Measurements from ENCODE around the gene SCN10A. TPM values are rescaled to one million over a fixed set of nuclear protein-coding genes. Genes with fewer than 3 reads are reported as not detected.

SCN10A gene
- not detected for polyA plus RNA-seq (2013, experiment 1 of 2)
- polyA plus RNA-seq (2013, experiment 2 of 2): not detected

DNA sequence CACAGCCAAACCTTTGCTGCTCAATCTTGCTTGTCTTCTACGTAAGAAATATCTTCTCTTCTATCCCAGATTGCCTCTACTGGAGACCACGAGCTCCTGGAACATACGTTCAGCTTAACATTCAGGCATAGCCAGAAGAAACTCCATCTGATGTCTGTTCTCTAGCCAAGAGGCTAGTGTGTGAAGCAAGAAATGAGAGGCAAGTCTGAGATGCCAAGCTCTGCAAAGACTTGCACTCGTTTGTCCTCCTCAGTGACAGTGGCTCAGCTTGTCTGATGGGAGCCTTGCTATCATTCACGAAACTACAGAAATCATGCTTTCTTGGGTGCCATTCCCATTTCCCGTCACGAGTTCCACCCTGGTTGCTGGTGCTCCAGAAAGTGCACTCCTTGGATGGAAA is at the start of gene SCN10A:
TSS of gene SCN10A (minus strand) at position 192 of the 400 bp plus-strand sequence. CDS start 22,207 bp downstream, outside the sequence.
- Histone ChIP-seq H3K23ac (ENCODE audit: low read length in 2 of 2) (no peak within 1 kb of the TSS), H3K9me3 (ENCODE audit: control insufficient read depth, low read length) (no peaks in the 10 kb centered on the region), H3K27ac (ENCODE audit: low read length, poor library complexity, severe bottlenecking) (no peak within 1 kb of the TSS), H3K79me1 (replicated peaks; ENCODE audit: low read length, poor library complexity, severe bottlenecking) (no peaks in the 10 kb centered on the region), H2BK120ac (ENCODE audit: low read depth, low read length) (no peak within 1 kb of the TSS), H2BK15ac (ENCODE audit: low read depth, poor library complexity, severe bottlenecking) (no peak within 1 kb of the TSS), H3K4me1 (ENCODE audit: control insufficient read depth, insufficient read depth, low read depth, low read length) (no peaks in the 10 kb centered on the region), H3K14ac (ENCODE audit: low read length in 2 of 2) (peak within 1 kb of the TSS in 1 of 2 experiments; percentile 41), H3K4ac (ENCODE audit: low read depth in 1 of 2, low read length in 2 of 2) (no peak within 1 kb of the TSS), H3K27me3 (ENCODE audit: control insufficient read depth in 1 of 2, insufficient read depth in 1 of 2, low read length in 2 of 2) (peaks cover 18 to 23% of the 10 kb centered on the region in 2 experiments), H2BK5ac (ENCODE audit: low read depth, low read length, poor library complexity, severe bottlenecking) (no peak within 1 kb of the TSS), H3K18ac (ENCODE audit: low read depth in 1 of 2, low read length in 2 of 2) (no peak within 1 kb of the TSS), H2BK12ac (ENCODE audit: low read length in 2 of 2) (no peak within 1 kb of the TSS), H3K36me3 (ENCODE audit: control insufficient read depth in 1 of 2, insufficient read depth in 2 of 2, low read depth in 1 of 2, low read length in 2 of 2) (no peaks in the 10 kb centered on the region), H3K4me3 (ENCODE audit: insufficient read depth in 1 of 2, low read depth in 1 of 2, low read length in 2 of 2) (no peak within 1 kb of the TSS), H4K8ac (ENCODE audit: low read length) (no peak within 1 kb of the TSS), H2AK5ac (ENCODE audit: low read length, severe bottlenecking) (no peak within 1 kb of the TSS), H4K91ac (ENCODE audit: low read length) (no peak within 1 kb of the TSS), H3K4me2 (ENCODE audit: low read length, poor library complexity, severe bottlenecking) (no peak within 1 kb of the TSS), H3K9ac (ENCODE audit: low read length) (no peak within 1 kb of the TSS), H2AFZ (ENCODE audit: low read depth, low read length) (no peak within 1 kb of the TSS)
- no peak for DNase-seq
- 81% methylated on average over 7 of the region's 7 CpGs for WGBS

DNA sequence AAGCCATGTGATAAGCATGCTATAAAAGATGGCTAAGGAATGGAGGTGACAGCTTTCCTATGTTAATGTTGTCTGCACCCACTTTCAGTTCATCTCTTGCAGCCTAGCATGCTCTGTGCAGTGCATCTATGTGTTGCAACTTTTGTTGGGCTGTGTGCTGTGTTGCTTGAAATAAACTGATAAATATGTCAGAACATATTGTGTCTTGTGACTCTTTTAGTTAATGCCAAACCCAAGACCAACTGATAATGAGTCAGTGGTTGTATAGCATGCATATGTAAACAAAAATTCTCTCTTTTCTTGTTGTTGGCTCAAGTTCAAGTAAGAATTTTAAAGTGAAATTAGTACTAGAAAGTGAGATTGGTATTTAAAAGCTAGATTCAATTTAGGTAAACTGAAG is 37.0 kb upstream of the SCN10A start:
- no peaks in the 10 kb centered on the region for H3K79me1 ChIP-seq (replicated peaks; ENCODE audit: low read length, poor library complexity, severe bottlenecking)
- no peak overlapping the region for H3K4me2 ChIP-seq (ENCODE audit: low read length, poor library complexity, severe bottlenecking)
- H4K91ac ChIP-seq (ENCODE audit: low read length): no peak overlapping the region
- H2BK5ac ChIP-seq (ENCODE audit: low read depth, low read length, poor library complexity, severe bottlenecking): no peak overlapping the region
- no peak overlapping the region for H3K9ac ChIP-seq (ENCODE audit: low read length)
- no peak overlapping the region for H3K4ac ChIP-seq (ENCODE audit: low read depth in 1 of 2, low read length in 2 of 2)
- H3K23ac ChIP-seq (ENCODE audit: low read length in 2 of 2): no peak overlapping the region
- H3K4me1 ChIP-seq (ENCODE audit: control insufficient read depth, insufficient read depth, low read depth, low read length): no peaks in the 10 kb centered on the region
- H2BK15ac ChIP-seq (ENCODE audit: low read depth, poor library complexity, severe bottlenecking): no peak overlapping the region
- H3K27ac ChIP-seq (ENCODE audit: low read length, poor library complexity, severe bottlenecking): no peak overlapping the region
- H2BK120ac ChIP-seq (ENCODE audit: low read depth, low read length): no peak overlapping the region
- H2AK5ac ChIP-seq (ENCODE audit: low read length, severe bottlenecking): no peak overlapping the region
- H3K36me3 ChIP-seq (ENCODE audit: control insufficient read depth in 1 of 2, insufficient read depth in 2 of 2, low read depth in 1 of 2, low read length in 2 of 2): no peaks in the 10 kb centered on the region
- H4K8ac ChIP-seq (ENCODE audit: low read length): no peak overlapping the region
- no peak overlapping the region for H3K4me3 ChIP-seq (ENCODE audit: insufficient read depth in 1 of 2, low read depth in 1 of 2, low read length in 2 of 2)
- no peak overlapping the region for H2AFZ ChIP-seq (ENCODE audit: low read depth, low read length)
- peaks cover 6% of the 10 kb centered on the region for H3K9me3 ChIP-seq (ENCODE audit: control insufficient read depth, low read length)
- peaks cover 0 to 3% of the 10 kb centered on the region in 2 experiments for H3K27me3 ChIP-seq (ENCODE audit: control insufficient read depth in 1 of 2, insufficient read depth in 1 of 2, low read length in 2 of 2)
- no peak overlapping the region for H2BK12ac ChIP-seq (ENCODE audit: low read length in 2 of 2)
- DNase-seq: peak; percentile 38
- H3K18ac ChIP-seq (ENCODE audit: low read depth in 1 of 2, low read length in 2 of 2): no peak overlapping the region
- H3K14ac ChIP-seq (ENCODE audit: low read length in 2 of 2): no peak overlapping the region

DNA sequence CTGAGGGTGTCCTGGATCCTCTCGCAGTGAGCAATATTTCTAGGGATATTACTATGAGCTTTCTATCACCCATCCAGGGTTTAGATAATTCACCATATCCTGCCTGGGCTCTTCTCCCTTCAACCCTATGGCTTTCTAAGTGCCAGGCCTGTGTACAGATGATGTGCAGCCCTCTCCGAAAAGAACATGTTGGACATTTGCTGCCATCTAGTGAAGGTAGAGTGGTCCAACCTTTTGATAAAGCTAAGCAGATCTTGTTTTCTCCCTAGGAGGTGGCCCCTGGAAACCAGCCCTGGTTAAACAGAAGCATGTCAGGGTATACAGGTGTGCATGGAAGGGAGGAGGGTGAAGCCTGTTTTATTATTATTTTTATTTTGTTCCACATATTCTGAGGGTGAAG is 27.9 kb upstream of the SCN10A start:
- Histone ChIP-seq H2AK5ac (ENCODE audit: low read length, severe bottlenecking) (no peak overlapping the region), H3K23ac (ENCODE audit: low read length in 2 of 2) (no peak overlapping the region), H3K36me3 (ENCODE audit: control insufficient read depth in 1 of 2, insufficient read depth in 2 of 2, low read depth in 1 of 2, low read length in 2 of 2) (no peaks in the 10 kb centered on the region), H4K91ac (ENCODE audit: low read length) (no peak overlapping the region), H3K4me2 (ENCODE audit: low read length, poor library complexity, severe bottlenecking) (no peak overlapping the region), H2AFZ (ENCODE audit: low read depth, low read length) (no peak overlapping the region), H3K14ac (ENCODE audit: low read length in 2 of 2) (no peak overlapping the region), H2BK15ac (ENCODE audit: low read depth, poor library complexity, severe bottlenecking) (no peak overlapping the region), H3K9me3 (ENCODE audit: control insufficient read depth, low read length) (no peaks in the 10 kb centered on the region), H3K27ac (ENCODE audit: low read length, poor library complexity, severe bottlenecking) (no peak overlapping the region), H3K79me1 (replicated peaks; ENCODE audit: low read length, poor library complexity, severe bottlenecking) (no peaks in the 10 kb centered on the region), H3K4me3 (ENCODE audit: insufficient read depth in 1 of 2, low read depth in 1 of 2, low read length in 2 of 2) (no peak overlapping the region), H2BK120ac (ENCODE audit: low read depth, low read length) (no peak overlapping the region), H3K27me3 (ENCODE audit: control insufficient read depth in 1 of 2, insufficient read depth in 1 of 2, low read length in 2 of 2) (peaks cover 6 to 38% of the 10 kb centered on the region in 2 experiments), H3K9ac (ENCODE audit: low read length) (no peak overlapping the region), H3K4me1 (ENCODE audit: control insufficient read depth, insufficient read depth, low read depth, low read length) (no peaks in the 10 kb centered on the region), H3K18ac (ENCODE audit: low read depth in 1 of 2, low read length in 2 of 2) (no peak overlapping the region), H2BK5ac (ENCODE audit: low read depth, low read length, poor library complexity, severe bottlenecking) (no peak overlapping the region), H2BK12ac (ENCODE audit: low read length in 2 of 2) (no peak overlapping the region), H4K8ac (ENCODE audit: low read length) (no peak overlapping the region), H3K4ac (ENCODE audit: low read depth in 1 of 2, low read length in 2 of 2) (no peak overlapping the region)
- WGBS: 72% methylated on average over 2 of the region's 2 CpGs
- DNase-seq: peak; percentile 69

DNA sequence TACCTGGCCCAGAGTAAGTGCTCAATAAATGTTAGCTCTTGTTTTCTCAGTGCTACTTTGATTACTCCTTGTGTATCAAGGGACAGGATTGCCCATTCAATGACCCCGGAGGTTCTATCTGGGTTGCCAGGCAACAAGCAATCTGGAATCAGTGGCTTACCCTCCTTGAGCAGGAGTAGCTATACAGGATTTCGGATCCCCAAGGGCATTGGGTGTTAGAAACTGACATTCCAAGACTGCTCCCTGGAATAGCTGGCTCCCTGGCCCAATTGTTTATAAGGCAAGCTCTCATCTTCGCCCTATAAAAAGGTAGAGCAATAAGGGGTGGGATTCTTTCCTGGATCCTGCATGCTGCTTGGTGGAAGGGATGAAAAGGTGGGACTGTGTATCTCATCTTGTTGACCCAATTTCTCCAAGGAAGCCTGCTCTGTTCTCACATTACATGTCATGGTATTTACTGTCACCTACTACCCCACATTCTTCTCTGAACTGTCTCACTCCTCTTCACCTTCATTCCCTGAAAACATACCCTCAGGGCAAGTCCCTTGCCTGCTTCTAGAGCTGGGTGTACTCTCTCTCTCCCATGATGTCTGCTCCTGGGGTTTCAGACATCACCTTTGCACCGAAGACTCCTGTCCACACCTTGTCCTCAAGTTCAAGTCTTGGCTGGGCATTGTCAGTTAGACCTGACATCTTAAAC is 26.4 kb upstream of the SCN10A start:
- no peaks in the 10 kb centered on the region for H3K9me3 ChIP-seq (ENCODE audit: control insufficient read depth, low read length)
- no peak overlapping the region for H2BK12ac ChIP-seq (ENCODE audit: low read length in 2 of 2)
- no peak overlapping the region for H4K91ac ChIP-seq (ENCODE audit: low read length)
- no peak overlapping the region for H2AK5ac ChIP-seq (ENCODE audit: low read length, severe bottlenecking)
- no peak overlapping the region for H4K8ac ChIP-seq (ENCODE audit: low read length)
- no peak for DNase-seq
- H2BK5ac ChIP-seq (ENCODE audit: low read depth, low read length, poor library complexity, severe bottlenecking): no peak overlapping the region
- no peak overlapping the region for H3K27ac ChIP-seq (ENCODE audit: low read length, poor library complexity, severe bottlenecking)
- no peak overlapping the region for H2BK120ac ChIP-seq (ENCODE audit: low read depth, low read length)
- H3K4me1 ChIP-seq (ENCODE audit: control insufficient read depth, insufficient read depth, low read depth, low read length): peaks cover 2% of the 10 kb centered on the region
- H2BK15ac ChIP-seq (ENCODE audit: low read depth, poor library complexity, severe bottlenecking): no peak overlapping the region
- no peak overlapping the region for H3K18ac ChIP-seq (ENCODE audit: low read depth in 1 of 2, low read length in 2 of 2)
- no peaks in the 10 kb centered on the region for H3K79me1 ChIP-seq (replicated peaks; ENCODE audit: low read length, poor library complexity, severe bottlenecking)
- H3K4ac ChIP-seq (ENCODE audit: low read depth in 1 of 2, low read length in 2 of 2): no peak overlapping the region
- H3K4me2 ChIP-seq (ENCODE audit: low read length, poor library complexity, severe bottlenecking): no peak overlapping the region
- WGBS: 75% methylated on average over 4 of the region's 4 CpGs
- no peak overlapping the region for H3K14ac ChIP-seq (ENCODE audit: low read length in 2 of 2)
- H3K9ac ChIP-seq (ENCODE audit: low read length): no peak overlapping the region
- H3K27me3 ChIP-seq (ENCODE audit: control insufficient read depth in 1 of 2, insufficient read depth in 1 of 2, low read length in 2 of 2): peaks cover 6 to 38% of the 10 kb centered on the region in 2 experiments
- no peak overlapping the region for H3K23ac ChIP-seq (ENCODE audit: low read length in 2 of 2)
- no peak overlapping the region for H3K4me3 ChIP-seq (ENCODE audit: insufficient read depth in 1 of 2, low read depth in 1 of 2, low read length in 2 of 2)
- H3K36me3 ChIP-seq (ENCODE audit: control insufficient read depth in 1 of 2, insufficient read depth in 2 of 2, low read depth in 1 of 2, low read length in 2 of 2): no peaks in the 10 kb centered on the region
- H2AFZ ChIP-seq (ENCODE audit: low read depth, low read length): no peak overlapping the region
